NCI-H2171 treated with DMSO at 0.1 percent for 48 hours (cell line): ENCODE results near the gene EIF4G2.
"Not testable (repeated sequence)": the region's sequence is repeated elsewhere in the genome, so short reads cannot be mapped to it uniquely, and the experiment has no call there.

ENCODE experiments used
- DNase-seq: peaks from one replicate; lab custom pipeline; 2025; lab: John Stamatoyannopoulos, UW

Gene EIF4G2

DNA sequence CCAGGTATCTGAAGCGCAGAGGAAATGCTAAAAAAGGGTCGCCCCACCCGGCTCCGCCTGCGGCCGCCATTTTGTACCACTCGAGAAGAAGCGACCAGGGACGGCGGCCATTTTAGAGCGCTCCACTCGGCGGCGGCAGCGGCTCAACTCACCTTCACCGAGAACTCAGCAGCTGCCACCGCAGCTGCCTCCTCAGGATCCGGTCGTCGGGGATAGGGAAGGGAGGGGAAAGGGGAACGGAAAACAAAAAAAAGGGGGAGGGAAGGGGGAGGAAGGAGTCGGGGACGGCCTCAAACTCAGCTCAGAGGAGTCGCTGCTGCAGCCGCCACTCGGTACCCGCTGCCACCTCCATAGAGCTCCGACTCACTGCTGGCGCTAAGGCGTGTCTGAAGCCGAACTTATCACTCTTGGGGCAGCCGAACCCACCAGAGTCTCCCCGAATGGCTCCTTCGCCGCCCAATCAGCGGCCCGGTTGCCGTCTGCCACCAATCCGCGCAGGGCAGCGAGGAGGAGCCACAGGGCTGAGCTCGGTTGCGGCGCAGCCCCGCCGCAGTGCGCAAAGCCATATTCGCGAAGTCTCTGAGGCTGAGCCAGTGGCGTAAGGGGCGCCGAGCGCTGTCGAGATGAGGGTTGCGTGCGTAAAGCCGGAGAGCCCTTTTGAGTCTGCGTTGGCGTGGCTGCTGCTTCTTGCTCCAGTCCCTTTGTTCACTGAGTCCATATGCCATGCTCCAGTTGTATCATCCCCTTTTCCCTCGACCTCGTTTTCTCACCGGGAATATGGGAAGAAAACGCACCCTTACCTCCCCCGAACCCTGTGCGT is at the start of gene EIF4G2:
TSS of gene EIF4G2 (minus strand) at position 374 of the 820 bp plus-strand sequence.
- DNase-seq = peak; percentile 92

DNA sequence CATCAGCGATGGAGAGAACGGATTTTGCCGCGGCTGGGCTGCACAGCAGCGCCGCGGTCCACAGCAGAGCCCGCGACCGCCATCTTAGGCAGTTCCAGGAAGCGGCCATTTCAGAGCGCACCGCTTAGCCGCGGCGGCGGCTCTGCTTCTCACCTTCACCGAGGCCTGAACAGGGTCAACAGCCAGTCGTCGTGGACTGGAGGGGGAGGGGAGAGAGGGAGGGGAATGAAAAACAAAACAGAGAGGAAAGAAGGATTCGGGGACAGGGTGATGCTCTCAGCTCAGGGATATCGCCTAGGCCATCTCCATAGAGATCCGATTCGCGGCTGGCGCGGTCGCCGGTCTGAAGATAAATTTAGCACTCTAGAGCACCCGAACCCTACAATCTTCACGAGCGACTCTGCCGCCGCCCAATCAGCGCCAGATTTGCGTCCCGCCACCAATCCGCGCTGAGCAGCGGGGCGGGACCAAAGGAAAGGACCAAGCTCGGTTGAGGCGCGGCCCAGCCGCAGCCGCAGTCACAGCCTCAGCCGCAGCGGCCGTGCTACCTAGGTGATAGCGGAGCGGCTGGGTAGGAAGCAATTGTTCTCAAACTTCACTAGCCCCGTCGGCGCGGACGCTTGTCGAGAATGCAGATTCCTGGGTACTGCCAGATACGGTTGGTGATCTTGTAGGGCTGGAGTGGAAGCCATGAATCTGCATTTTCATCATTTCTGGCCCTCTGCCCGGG is 49.1 kb upstream of the EIF4G2 start, which contains the start of gene ZBED5:
TSS of gene ZBED5 (minus strand) at position 345 of the 730 bp plus-strand sequence. CDS start 3,108 bp downstream, outside the sequence.
- DNase-seq = peak; percentile 90

DNA sequence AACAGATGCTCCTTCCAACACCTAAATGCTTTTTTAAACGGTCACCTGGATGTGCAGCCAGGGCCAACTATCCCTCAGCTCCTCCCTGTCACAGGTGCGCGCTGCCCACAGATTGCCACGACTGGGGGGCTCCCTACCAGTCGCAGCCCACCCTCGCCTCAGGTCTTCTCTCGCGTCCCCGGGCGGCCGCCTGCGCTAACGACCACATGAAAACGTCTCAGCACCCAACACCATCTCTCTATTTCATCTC is 48.7 kb upstream of the EIF4G2 start:
- no peak for DNase-seq

DNA sequence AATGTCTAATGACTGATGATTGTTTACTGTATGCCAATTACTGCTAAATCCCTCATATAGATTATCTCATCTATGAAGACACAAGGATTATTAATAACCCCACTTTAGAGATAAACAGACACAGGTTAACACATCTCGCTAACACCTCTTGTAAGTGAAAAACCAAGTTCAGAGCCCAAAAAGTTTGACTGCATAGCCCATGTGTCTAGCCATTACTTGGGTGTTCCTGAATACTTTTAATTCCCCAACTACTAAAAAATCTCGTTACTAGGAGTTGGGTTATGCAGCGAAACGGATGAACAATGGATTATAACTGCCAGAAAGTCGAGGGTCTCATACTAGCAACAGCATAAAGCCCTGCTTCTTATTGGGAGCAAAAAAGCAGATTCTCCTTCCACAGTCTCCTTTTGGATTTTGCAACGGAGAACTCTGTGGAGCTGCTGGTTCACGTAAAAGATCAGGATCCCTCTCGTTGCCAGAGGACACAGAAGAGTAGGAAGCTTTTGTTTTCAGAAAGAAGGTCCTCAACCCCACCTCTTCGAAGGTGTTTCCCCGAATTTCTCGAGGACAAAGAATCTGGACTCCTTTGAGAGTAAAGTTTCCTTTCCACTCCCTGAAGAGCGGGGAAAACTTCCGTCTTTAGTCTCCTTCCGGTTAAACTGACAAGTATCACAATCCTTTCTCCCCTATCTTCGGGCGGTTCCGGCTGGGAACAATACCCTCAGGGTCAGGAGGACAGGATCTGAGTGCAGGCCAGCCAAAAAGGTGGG is 48.1 kb upstream of the EIF4G2 start:
- DNase-seq = peak; percentile 15

DNA sequence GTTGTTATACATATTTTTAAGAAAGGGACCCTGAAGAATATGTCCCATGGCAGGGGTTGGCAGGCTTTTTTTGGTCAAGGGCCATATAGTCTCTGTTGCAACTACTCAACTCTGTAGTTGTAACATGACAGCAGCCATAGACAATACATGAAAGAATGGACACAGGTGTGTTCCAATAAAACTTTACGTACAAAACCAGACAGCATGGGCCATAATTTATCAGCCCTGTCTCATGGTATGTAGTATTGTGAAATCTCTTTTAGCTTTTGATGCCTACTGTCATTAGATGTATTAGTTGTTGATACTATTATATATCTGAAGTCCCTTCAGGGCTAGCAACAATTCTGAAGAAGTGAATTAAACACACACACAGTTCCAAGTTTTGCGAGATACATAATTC is 46.6 kb upstream of the EIF4G2 start:
- DNase-seq = no peak

DNA sequence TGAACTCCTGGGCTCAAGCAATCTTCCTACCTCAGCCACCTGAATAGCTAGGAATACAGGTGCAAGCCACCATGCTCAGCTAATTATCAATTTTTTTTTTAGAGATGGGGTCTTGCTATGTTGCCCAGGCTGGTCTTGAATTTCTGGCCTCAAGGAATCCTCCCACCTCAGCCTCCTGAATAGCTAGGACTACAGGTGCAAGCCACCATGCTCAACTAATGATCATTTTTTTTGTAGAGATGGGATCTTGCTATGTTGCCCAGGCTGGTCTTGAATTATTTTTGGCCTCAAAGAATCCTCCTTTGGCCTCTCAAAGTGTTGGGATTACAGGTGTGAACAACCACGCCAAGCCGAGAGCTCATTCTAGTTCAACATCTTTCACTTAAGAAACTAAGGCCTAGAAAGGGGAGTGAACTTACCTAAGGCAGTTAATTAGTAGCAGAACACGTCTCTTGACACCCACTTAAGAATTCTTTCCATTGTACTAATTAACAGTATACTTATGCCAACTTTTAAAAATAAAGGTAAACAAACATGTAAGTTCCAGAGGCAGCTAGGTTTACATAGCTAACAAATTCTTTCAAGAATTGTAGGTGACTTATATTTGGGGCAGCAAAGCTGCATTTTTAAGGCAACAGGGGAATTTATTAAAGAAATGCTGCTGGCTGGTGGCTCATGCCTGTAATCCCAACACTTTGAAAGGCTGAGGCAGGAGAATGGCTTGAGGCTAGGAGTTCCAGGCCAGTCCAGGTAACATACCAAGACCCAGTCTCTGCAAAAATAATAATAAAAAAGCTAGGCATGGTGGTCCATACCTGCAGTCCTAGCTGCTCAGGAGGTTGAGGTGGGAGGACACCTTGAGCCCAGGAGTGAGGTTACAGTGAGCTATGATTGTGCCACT is 39.5 kb upstream of the EIF4G2 start:
- no peak for DNase-seq

DNA sequence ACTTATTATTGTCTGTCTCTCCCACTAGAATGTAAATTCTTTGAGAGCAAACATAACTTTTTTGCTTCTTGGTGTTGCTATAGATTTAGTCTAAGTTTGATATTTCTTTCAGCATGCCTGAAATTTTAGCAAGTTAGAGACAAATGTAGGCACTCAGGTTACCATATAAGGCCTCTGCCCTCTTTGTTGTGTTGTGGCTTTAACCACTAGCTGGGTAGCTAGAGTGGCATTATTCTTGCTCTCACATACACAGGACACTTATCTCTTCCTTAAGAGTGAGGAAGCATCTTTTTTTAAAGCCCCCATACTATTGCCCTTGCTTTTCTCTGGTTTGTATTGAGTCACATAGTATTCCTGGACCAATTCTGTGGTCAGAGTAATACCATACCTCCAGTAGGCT is 37.9 kb upstream of the EIF4G2 start:
- no peak for DNase-seq

DNA sequence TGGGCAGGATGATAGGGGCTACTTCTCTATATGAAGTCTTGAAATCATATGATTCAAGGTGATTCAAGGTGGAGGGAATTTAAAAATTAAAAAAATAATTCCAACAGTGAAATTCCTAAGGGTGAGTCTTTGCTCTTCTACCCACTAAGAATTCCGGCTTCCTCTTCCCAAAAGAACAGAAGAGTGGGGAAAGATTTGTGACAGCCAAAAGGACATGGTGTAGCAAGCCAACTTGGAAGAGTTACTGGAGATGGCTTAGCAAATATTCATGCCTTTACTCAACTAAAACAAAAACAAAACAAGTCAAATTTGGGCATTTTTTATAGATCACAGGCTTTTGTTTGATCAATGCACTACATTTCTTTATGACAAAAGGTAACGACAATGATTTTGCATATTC is 36.9 kb upstream of the EIF4G2 start:
- DNase-seq = no peak

DNA sequence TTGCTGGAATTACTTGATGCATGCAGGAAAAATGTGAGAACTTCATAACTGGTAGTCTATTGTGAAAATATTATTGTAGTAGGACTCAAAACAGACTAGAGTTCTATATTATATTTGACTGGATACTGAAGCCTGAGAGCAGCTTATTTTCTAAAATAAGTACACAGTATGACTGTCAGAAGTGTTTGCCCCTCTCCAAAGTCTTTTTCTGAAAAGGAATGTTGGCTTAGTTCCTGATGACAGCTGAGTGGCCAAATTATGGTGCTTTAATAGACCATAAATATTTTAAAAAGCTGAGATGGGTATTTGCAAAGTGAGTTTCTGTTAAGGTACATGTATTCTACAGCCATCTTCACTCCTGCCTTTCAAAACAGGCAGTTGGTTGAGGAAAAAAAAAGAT is 36.1 kb upstream of the EIF4G2 start:
- DNase-seq = no peak

DNA sequence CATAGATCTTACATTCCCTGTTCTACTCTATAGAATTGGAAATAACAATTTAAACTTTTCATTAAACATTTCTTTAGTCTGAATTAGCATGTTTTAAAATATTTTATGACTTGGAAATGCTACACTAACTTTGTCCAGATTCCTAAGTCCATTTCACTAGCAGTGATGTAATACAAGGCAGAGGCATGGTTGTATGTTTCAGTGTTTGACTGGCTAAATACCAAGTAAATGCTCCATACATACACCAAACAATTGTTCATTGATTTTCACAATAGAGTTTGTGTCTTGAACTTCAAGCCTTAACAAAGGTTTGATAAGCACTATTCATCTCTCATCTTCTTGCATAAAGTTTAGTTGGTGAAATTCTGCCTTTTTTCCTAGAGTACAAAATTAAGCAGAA is 35.6 kb upstream of the EIF4G2 start:
- no peak for DNase-seq

DNA sequence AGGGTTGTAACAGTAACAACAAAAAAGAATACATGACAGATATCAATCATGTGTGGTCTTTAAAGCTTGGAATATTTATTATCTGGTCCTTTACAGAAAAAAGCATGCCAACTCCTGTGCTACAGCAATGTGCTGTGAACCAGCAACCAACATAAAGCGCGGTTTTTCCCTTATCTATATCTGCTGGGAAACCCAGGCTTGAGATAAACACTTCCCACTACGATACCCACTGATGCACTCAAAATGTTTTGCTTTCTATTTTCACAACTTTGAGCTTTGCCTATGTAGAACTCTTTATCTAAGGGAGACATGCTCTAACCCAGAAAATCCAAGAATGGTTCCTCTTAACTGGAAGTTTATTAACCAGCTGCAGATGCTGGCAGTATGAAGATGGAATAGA is 30.2 kb upstream of the EIF4G2 start:
- DNase-seq = no peak

DNA sequence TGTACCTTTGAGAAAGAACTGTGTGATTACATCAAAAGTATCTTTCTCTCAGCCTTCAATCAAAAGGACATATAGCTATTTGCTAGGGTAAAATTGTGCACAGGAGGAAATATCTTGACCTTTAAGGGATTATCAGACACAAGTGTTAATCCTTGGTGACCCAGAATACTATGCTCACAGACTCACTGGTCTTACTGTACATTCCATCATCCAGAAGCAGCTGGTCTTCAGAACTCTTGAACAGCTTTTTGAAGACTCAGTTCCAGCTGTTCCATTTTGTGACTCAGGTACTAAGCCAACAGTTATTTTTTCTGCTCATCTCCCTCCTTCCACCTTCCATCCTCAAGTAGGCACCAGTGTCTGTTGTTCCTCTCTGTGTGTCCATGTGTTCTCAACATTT is 29.4 kb upstream of the EIF4G2 start:
- DNase-seq = no peak

DNA sequence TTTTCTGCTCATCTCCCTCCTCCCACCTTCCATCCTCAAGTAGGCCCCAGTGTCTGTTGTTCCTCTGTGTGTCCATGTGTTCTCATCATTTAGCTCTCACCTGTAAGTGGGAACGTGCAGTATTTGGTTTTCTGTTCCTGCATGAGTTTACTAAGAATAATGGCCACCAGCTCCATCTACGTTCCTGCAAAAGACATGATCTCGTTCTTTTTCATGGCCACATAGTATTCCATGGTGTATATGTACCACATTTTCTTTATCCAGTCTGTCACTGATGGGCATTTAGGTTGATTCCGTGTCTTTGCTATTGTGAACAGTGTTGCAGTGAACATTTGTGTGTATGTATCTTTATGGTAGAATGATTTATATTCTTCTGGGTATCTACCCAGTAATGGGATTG is 28.2 kb upstream of the EIF4G2 start:
- DNase-seq = not testable (repeated sequence)

DNA sequence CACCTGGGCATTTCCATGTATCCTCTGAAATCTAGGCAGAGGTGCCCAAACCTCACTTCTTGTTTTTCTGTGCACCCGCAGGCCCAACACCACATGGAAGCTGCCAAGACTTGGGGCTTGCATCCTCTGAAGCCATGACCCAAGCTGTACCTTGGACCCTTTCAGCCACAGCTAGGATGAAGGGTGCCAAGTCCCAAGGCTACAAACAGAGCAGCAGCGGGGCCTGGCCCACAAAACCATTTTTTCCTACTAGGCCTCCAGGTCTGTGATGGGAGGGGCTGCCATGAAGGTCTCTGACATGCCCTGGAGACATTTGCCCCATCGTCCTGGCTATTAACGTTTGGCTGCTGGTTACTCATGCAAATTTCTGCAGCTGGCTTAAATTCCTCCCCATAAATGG is 20.4 kb upstream of the EIF4G2 start:
- no peak for DNase-seq

DNA sequence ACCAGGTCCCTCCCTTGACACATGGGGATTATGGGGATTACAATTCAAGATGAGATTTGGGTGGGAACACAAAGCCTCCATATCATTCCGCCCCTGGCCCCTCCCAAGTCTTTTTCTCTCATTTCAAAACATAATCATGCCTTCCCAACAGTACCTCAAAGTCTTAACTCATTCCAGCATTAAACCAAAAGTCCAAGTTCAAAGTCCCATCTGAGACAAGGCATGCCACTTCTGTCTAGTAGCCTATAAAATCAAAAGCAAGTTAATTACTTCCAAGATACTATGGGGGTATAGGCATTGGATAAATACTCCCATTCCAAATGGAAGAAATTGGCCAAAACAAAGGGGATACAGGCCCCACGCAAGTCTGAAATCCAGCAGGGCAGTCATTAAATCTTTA is 19.7 kb upstream of the EIF4G2 start:
- DNase-seq = no peak

DNA sequence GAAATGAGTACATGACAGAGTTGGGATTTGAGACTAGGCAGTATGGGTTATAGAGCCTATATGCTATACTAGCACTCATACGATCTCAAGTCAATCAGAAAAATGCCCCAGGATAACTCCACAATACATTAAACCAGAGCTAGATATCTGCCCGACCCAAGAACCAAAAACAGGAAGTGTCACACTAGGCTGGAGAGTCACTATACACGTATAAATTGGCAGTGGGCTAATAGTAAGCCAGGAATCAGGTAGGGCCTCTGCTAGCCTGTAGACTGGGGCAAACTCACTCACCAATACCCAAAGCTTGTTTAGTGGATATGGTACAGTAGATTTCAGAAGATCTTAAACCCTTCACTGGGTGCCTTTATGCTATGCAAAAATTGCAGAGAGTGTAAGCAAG is 16.2 kb upstream of the EIF4G2 start:
- no peak for DNase-seq

DNA sequence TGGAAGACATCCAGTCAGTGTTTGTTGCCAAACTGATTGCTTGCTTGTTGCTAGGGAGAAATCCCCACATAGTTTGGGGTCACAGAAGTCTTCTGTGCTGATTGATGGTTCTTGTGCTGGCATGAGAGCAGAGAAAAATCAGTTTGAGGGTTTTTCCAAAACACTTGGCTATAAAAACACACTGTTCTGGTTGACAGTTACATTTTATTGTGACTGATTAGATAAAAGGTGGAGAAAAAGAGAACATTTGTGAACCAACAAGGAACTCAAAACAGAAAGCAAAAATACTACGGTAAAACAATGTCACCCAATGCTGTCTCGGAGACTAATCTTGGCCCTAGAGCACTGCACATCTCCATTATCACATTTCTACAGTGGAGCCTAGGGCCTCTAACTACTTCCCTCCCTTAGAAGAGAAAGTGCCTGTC is 14.4 kb upstream of the EIF4G2 start:
- no peak for DNase-seq

DNA sequence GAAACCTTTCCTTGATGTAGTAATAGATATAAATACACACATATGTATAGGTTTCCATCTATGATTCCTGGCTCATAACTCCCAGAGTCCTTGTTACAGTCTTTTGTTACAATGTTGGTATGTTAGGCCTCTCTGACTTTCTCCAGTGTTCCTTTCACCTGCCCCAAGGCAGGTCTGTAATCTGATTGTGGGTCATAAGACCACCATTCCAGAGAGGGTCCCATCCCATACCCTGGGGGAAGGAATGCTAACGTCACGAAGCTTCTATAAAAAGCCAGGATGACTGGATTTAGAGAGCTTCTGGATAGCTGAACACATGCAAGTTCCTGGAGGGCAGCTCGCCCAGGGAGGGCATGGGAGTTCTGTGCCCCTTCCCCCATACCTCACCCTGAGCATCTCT is 13.8 kb upstream of the EIF4G2 start:
- not testable (repeated sequence) for DNase-seq

DNA sequence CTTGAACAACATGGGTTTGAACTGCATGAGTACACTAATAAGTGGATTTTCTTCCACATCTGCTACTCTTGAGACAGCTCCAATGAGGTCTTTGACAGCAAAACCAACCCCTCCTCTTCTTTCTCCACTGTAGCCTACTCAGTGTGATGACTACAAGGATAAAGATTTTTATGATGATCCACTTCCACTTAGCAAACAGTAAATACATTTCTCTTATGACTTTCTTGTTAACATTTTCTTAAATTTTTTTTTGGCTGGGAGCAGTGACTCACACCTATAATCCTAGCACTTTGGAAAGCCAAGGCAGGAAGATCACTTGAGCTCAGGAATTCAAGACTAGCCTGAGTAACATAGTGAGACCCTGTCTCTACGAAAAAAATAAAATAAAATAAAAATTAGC is 9.9 kb upstream of the EIF4G2 start:
- DNase-seq = no peak

DNA sequence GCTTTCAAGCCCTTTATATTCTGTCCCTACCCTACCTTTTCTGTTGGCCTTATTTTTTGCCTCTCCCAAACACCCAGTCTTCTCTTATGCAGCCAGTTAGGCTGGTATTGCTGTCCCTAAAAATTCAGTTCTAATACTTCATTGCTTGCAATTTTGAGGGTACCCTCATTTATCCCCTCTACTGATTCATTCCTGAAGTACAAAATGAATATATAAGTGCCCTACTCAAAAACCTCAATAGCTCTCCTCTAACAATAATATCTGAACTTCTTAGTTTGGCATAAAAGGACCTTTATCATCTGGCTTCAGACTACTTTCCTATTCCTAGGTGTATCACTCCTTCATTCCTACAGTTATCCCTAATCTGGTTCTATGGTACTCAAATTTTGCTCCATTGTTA is 5.2 kb upstream of the EIF4G2 start:
- DNase-seq = no peak

DNA sequence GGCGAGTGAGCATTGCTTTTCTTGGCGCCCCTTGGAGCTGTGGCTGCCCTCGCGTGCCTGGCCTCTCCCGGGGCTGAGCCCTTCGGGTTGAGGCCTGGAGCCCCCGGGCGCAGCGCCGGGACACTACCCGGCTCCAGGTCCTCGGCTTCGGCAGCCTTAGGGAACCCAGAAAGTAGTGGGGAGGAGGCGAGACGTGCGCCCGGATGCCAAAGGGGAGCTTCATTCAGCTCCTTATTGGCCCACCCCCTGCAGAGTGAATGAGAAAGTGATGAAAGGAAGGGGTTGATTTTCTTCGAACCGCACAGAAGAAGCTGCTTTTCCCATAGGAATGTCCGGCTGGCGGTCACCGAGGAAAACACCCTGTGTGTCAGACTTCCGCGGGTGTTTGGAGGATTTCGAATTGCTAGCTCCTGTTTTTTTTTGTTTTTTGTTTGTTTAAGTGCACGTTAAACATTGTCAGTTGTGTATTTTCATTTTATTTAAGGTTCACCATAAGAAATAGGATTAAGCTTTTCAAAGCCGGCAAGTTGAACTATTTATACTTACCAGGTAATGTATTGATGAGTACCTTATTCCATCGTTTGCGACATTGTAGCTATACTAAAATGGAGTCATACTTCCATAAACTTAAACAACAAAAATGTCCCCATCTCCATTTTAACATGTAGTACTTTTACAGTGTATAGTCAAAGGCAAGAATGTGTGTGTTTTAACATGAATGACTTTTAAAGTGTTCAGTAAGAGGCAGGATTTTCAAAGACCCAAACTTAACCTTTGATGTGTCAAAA is 841 bp upstream of the EIF4G2 start:
- DNase-seq = no peak
